Right lobe of liver (tissue), 6 donors: ENCODE measurements around the gene PRSS36. TPM values are rescaled to one million over a fixed set of nuclear protein-coding genes. Genes with fewer than 3 reads are reported as not detected.

Experiments used
- ATAC-seq, 4 donors: fragments of 200-7000 bp; cut with Tn5 transposase; one replicate each; pipeline ENCODE4 v1.9.1; 2020; ENCODE audit warnings: mild to moderate bottlenecking in 4 of 4, moderate library complexity in 4 of 4
- DNase-seq, 3 donors: peaks; one replicate each; pipeline ENCODE4 v3.0.0-alpha.2; 2020
- H3K27ac ChIP-seq, 3 donors: fragments of 200-600 bp; one replicate each; pipeline ENCODE4 v1.8.0; 2022
- H3K27me3 ChIP-seq, 2 donors: fragments of 200-600 bp; one replicate each; pipeline ENCODE4 v1.8.0; 2022
- H3K36me3 ChIP-seq, 4 donors: fragments of 200-600 bp; sonication (generic) in 1 of 4; one replicate each; pipeline versions ENCODE4 v1.5.1 to v1.8.0; 2017 to 2022; ENCODE audit warnings: control low read depth in 1 of 4
- H3K4me1 ChIP-seq, 4 donors: fragments of 200-600 bp; sonication (generic) in 1 of 4; one replicate each; pipeline versions ENCODE4 v1.5.1 to v1.8.0; 2017 to 2022; ENCODE audit warnings: control low read depth in 1 of 4
- H3K4me3 ChIP-seq, 3 donors: fragments of 200-600 bp; one replicate each; pipeline ENCODE4 v1.8.0; 2022
- H3K9me3 ChIP-seq, 4 donors: fragments of 200-600 bp; sonication (generic) in 1 of 4; one replicate each; pipeline versions ENCODE4 v1.5.1 to v1.8.0; 2017 to 2022; ENCODE audit warnings: control low read depth in 1 of 4
- CTCF ChIP-seq, 4 donors: fragments of 200-600 bp in 3 of 4; fragments of 450-650 bp in 1 of 4; IDR thresholded peaks; one replicate each; pipeline versions ENCODE4 v1.5.1 to v1.8.0; 2016 to 2022; ENCODE audit warnings: antibody characterized with exemption in 4 of 4, mild to moderate bottlenecking in 2 of 4
- POLR2A ChIP-seq: fragments of 450-650 bp; IDR thresholded peaks from one replicate; pipeline ENCODE4 v1.6.1; 2017; ENCODE audit warnings: antibody characterized with exemption, mild to moderate bottlenecking
- WGBS: methylation state at CpG from one replicate; pipeline ENCODE4 v1.1.6; 2018; ENCODE audit warnings: low coverage, low lambda C conversion rate; ENCODE audit not compliant: insufficient coverage; ENCODE audit errors: missing lambda C conversion rate; 5-methylcytosine and 5-hydroxymethylcytosine counted together
- intact Hi-C, 2 donors: fragments of 100-400 bp; cut with DNase I; formaldehyde crosslinking; loops; one replicate each; pipeline versions ENCODE4 v1.11.2 to v1.14.1; 2022
- total RNA-seq, 6 experiments: library from RNA; depleted of rRNA in 2 of 6; stranded (reverse); fragments of >200 nt in 2 of 6; fragmentation: NEBNext Ultra II Directional in 3 of 6; extraction: Animal tissue kit (Norgen Biotek cat#: 25700) in 3 of 6; gene quantifications; one replicate each; pipeline versions ENCODE4 v1.1.0 to v1.2.4, GENCODE V29; 2016 to 2023
- donor health status: DM: no; HTN: yes; CAD: no.
- donor health status: DM: no; HTN: no; CAD: no.
- donor health status: DM: no; HTN: no; CAD: no.
- donor health status: DM: no; HTN: yes; CAD: no.
- donor health status: DM: no; HTN: yes; CAD: no.

The PRSS36 gene
- total RNA-seq, 6 experiments from 2014 or later: 0.25 to 1.6 (median 1.0) TPM

DNA sequence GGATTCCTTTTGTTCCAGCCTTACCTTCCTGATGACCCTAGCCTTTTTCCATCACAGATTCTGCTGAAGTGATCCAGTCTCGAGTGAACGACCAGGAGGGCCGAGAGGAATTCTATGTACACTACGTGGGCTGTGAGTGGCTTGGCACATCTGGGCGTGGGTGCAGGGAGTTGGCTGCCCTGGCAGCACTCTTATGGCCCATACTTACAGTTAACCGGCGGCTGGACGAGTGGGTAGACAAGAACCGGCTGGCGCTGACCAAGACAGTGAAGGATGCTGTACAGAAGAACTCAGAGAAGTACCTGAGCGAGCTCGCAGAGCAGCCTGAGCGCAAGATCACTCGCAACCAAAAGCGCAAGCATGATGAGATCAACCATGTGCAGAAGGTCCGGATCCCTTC, 29.7 kb downstream of the PRSS36 start:
- TF ChIP-seq CTCF (IDR thresholded peaks at IDR 0.05) (no peak), POLR2A (no peak)
- H3K9me3 ChIP-seq: no peaks in the 10 kb centered on the region
- H3K27me3 ChIP-seq: no peaks in the 10 kb centered on the region
- H3K27ac ChIP-seq: no peak overlapping the region
- peaks cover 0 to 39% (median 11%) of the 10 kb centered on the region in 4 donors for H3K36me3 ChIP-seq
- peaks cover 0 to 15% (median 6%) of the 10 kb centered on the region in 4 donors for H3K4me1 ChIP-seq
- intact Hi-C loops: no loop called here
- no peak overlapping the region for H3K4me3 ChIP-seq
- ATAC-seq: no peak
- DNase-seq: no peak
- WGBS: 98% methylated on average over 11 of the region's 16 CpGs

GRCh38 chr16:31118223-31119155, 31.4 kb downstream of the PRSS36 start:
- intact Hi-C loops: no loop called here
- H3K4me3 ChIP-seq: peak overlapping the region; percentile 75 to 85 (median 76)
- ATAC-seq (peak in 1 of 4 donors; percentile 2), DNase-seq (no peak)
- H3K27me3 ChIP-seq: no peaks in the 10 kb centered on the region
- no peaks in the 10 kb centered on the region for H3K9me3 ChIP-seq
- H3K4me1 ChIP-seq: peaks cover 0 to 31% (median 13%) of the 10 kb centered on the region in 4 donors
- 48% methylated on average over 9 of the region's 9 CpGs for WGBS
- H3K27ac ChIP-seq: peak overlapping the region; percentile 86 to 90 (median 90)
- peaks cover 0 to 34% (median 11%) of the 10 kb centered on the region in 4 donors for H3K36me3 ChIP-seq
- TF ChIP-seq POLR2A (no peak), CTCF (IDR thresholded peaks at IDR 0.05) (no peak)

DNA sequence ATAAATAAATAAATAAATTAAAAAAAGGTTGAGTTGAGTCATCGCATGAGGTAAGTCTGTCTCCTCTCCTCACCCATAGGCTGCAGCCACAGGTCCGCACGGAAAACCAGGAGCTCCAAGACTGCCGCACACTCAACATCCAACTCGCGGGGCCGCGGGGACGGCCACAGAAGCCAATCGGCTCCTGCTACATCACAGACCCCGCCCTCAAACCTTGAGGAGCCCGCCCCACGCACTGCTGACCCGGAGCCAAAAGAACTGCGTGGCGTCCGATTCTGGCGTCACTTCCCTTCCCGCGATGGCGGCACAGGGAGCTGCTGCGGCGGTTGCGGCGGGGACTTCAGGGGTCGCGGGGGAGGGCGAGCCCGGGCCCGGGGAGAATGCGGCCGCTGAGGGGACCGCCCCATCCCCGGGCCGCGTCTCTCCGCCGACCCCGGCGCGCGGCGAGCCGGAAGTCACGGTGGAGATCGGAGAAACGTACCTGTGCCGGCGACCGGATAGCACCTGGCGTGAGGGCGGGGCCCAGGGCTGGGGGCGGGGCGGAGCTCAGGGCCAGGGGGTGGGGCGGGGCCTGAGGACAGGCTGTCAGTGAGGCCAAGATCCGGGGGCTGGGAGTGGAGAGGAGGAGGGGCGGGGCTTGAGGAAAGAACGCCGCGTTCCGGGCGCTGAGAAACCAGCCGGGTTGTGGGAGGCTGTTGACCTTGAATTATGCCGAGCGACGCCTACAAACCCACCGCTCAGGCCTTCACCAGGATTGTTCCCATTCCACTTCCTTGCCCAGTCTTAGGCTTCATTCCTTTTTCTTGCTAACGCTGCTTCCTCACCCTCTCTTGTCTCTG, 32.3 kb downstream of the PRSS36 start, which contains the start of gene KAT8:
TSS of gene KAT8 (plus strand) at position 281 of the 839 bp plus-strand sequence. CDS start at position 299, 18 bp downstream.
- Histone ChIP-seq H3K27me3 (no peaks in the 10 kb centered on the region), H3K36me3 (peaks cover 0 to 26% (median 11%) of the 10 kb centered on the region in 4 donors), H3K4me1 (peaks cover 0 to 39% (median 21%) of the 10 kb centered on the region in 4 donors), H3K4me3 (peak within 1 kb of the TSS; percentile 75 to 85 (median 76)), H3K9me3 (no peaks in the 10 kb centered on the region), H3K27ac (peak within 1 kb of the TSS; percentile 86 to 90 (median 90))
- TF ChIP-seq CTCF (IDR thresholded peaks at IDR 0.05) (no peak), POLR2A (peak; percentile 93)
- DNase-seq (peak; percentile 98 to 99 (median 99)), ATAC-seq (peak; percentile 90 to 97 (median 92))
- 1% methylated on average over 15 of the region's 68 CpGs for WGBS
- intact Hi-C loops: no loop called here

GRCh38 chr16:31114468-31114867, 35.4 kb downstream of the PRSS36 start:
- Histone ChIP-seq H3K36me3 (peaks cover 0 to 14% (median 1%) of the 10 kb centered on the region in 4 donors), H3K4me1 (peaks cover 0 to 70% (median 28%) of the 10 kb centered on the region in 4 donors), H3K27ac (peak overlapping the region in 2 of 3 donors; percentile 62 to 74), H3K9me3 (no peaks in the 10 kb centered on the region), H3K4me3 (peak overlapping the region in 1 of 3 donors; percentile 3), H3K27me3 (no peaks in the 10 kb centered on the region)
- 51% methylated on average over 8 of the region's 8 CpGs for WGBS
- intact Hi-C loops: no loop called here
- TF ChIP-seq CTCF (IDR thresholded peaks at IDR 0.05) (no peak), POLR2A (no peak)
- DNase-seq (no peak), ATAC-seq (no peak)
